OCI-LY1 (cell line): ENCODE measurements around the gene CHRNA4.

ENCODE experiments used
- CTCF ChIP-seq: fragments of 200-600 bp; sonication (generic), shearing (Covaris generic); IDR thresholded peaks from 2 replicates; pipeline ENCODE4 v1.5.1; 2017; ENCODE audit warnings: mild to moderate bottlenecking, antibody characterized with exemption, low read length, moderate library complexity, mixed read lengths
- EZH2 ChIP-seq: fragments of 200-600 bp; sonication (generic), shearing (Covaris generic); IDR thresholded peaks from 2 replicates; pipeline ENCODE4 v1.8.0; 2017; ENCODE audit warnings: borderline replicate concordance, mixed run types, mild to moderate bottlenecking, antibody characterized with exemption, low read length, moderate library complexity, mixed read lengths

DNA sequence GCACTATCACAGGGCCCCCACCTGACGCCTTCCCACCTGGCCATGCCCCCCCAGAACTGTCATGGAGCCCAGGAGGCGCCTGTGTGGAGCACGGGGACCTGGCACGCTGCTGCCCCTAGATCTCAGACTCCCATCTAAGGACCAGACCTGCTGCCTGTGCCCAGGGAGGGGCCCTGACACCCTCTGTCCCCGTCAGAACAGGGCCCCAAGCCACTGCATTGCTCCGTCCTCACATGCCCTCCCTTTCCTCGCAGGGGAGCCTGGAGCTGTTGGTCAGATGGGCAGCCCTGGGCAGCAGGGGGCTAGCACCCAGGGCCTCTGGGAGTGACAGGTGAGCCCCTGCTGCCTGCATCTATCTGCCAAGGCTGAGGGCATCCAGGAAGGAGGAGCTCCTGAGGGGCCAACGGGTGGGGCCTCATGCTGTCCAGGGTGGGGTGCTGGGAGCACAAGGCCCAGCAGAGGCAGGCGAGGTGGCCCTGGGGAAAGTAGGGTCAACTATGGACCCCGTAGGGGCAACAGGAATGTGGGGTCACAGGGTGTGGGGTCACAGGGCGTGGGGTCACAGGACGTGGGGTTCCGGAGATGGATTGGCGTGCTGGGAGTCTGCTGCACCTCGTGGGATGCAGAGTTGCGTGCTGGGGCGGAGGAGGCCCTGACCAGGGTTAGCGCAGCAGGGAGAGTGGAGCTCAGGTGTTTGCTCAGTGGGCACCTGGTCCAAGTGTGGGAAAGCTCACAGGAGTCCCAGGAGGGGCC is 31.6 kb downstream of the CHRNA4 start:
- no peak for TF ChIP-seq CTCF
- no peak for TF ChIP-seq EZH2
